Endodermal cell (in vitro differentiated cells): ENCODE results near the gene ALKBH4. TPM values are rescaled to one million over a fixed set of nuclear protein-coding genes. Genes with fewer than 3 reads are reported as not detected.
A peak's percentile ranks its signal among the peaks of the same experiment; 100 is the strongest.

Experiments used
- DNase-seq: peaks from one replicate; pipeline ENCODE4 v3.0.0-alpha.2; 2017
- H3K27ac ChIP-seq: 2 replicates; pipeline ENCODE4 v1.5.1; 2013; ENCODE audit warnings: mild to moderate bottlenecking, low read depth, low read length, moderate library complexity
- H3K27me3 ChIP-seq: 2 replicates; pipeline ENCODE4 v1.6.1; 2013; ENCODE audit warnings: mild to moderate bottlenecking, low read length, moderate library complexity; ENCODE audit not compliant: insufficient read depth, control insufficient read depth, poor library complexity, severe bottlenecking
- H3K36me3 ChIP-seq: 2 replicates; pipeline ENCODE4 v1.7.0; 2013; ENCODE audit warnings: mild to moderate bottlenecking, low read length, moderate library complexity; ENCODE audit not compliant: control insufficient read depth, insufficient read depth
- H3K4me1 ChIP-seq: one replicate; pipeline ENCODE4 v1.7.0; 2013; ENCODE audit warnings: low read length; ENCODE audit not compliant: control insufficient read depth, insufficient read depth
- H3K4me3 ChIP-seq: 2 replicates; pipeline ENCODE4 v1.5.1; 2013; ENCODE audit warnings: mild to moderate bottlenecking, low read length, moderate library complexity
- H3K9ac ChIP-seq: 2 replicates; pipeline ENCODE4 v1.6.1; 2013; ENCODE audit warnings: mild to moderate bottlenecking, low read length, moderate library complexity; ENCODE audit not compliant: poor library complexity, severe bottlenecking; ENCODE audit errors: extremely low read depth
- H3K9me3 ChIP-seq: 2 replicates; pipeline ENCODE4 v1.6.1; 2013; ENCODE audit warnings: mild to moderate bottlenecking, low read length, moderate library complexity; ENCODE audit not compliant: control insufficient read depth
- H3K27ac Mint-ChIP-seq: 2 replicates; pipeline ENCODE4 v1.8.0; 2020; ENCODE audit warnings: mixed read lengths
- H3K27me3 Mint-ChIP-seq: 2 replicates; pipeline ENCODE4 v1.8.0; 2021; ENCODE audit warnings: mild to moderate bottlenecking, mixed read lengths; ENCODE audit not compliant: insufficient read depth
- H3K36me3 Mint-ChIP-seq: 2 replicates; pipeline ENCODE4 v1.8.0; 2020; ENCODE audit warnings: low read depth, mixed read lengths
- H3K4me1 Mint-ChIP-seq: 2 replicates; pipeline ENCODE4 v1.8.0; 2020; ENCODE audit warnings: mixed read lengths
- H3K4me3 Mint-ChIP-seq: 2 replicates; pipeline ENCODE4 v1.8.0; 2020; ENCODE audit warnings: mild to moderate bottlenecking, moderate library complexity, mixed read lengths
- H3K9me3 Mint-ChIP-seq: 2 replicates; pipeline ENCODE4 v1.8.0; 2020; ENCODE audit warnings: mild to moderate bottlenecking, mixed read lengths
- CTCF ChIP-seq: fragments of 200-600 bp; sonication (generic); conservative IDR thresholded peaks from 2 replicates; pipeline ENCODE4 v1.5.0; 2021; ENCODE audit warnings: antibody characterized with exemption, mild to moderate bottlenecking
- WGBS, 2 experiments: methylation state at CpG; one replicate each; pipeline versions ENCODE4 v1.1.5 to v1.1.7; 2013; ENCODE audit warnings: missing lambda C conversion rate in 2 of 2, mixed read lengths in 1 of 2; ENCODE audit not compliant: insufficient coverage in 1 of 2, insufficient read length in 1 of 2; 5-methylcytosine and 5-hydroxymethylcytosine counted together
- total RNA-seq, 2 donors: library from RNA; stranded (reverse); fragmentation: NEBNext Ultra II Directional in 1 of 2; extraction: Animal tissue kit (Norgen Biotek cat#: 25700) in 1 of 2; gene quantifications; 2 replicates in 1 of 2; 3 replicates in 1 of 2; pipeline ENCODE4 v1.2.1, GENCODE V29; 2021

The ALKBH4 gene
- total RNA-seq, 2 donors from 2014 or later: 16.2 to 17.2 TPM

GRCh38 chr7:102467581-102468477 lies 3.2 kb upstream of the ALKBH4 start:
- Mint-ChIP-seq H3K27me3 (no peaks in the 10 kb centered on the region), H3K36me3 (peaks cover 19% of the 10 kb centered on the region), H3K4me3 (no peak overlapping the region), H3K9me3 (no peaks in the 10 kb centered on the region), H3K27ac (no peak overlapping the region), H3K4me1 (peaks cover 7% of the 10 kb centered on the region)
- peaks cover 12% of the 10 kb centered on the region for H3K36me3 ChIP-seq
- no peak for TF ChIP-seq CTCF
- no peak overlapping the region for H3K27ac ChIP-seq
- peak; percentile 40 for DNase-seq
- no peaks in the 10 kb centered on the region for H3K9me3 ChIP-seq
- 92 to 96% methylated on average over 12 to 24 of the region's 24 CpGs for WGBS, 2 experiments
- H3K27me3 ChIP-seq: no peaks in the 10 kb centered on the region
- H3K9ac ChIP-seq: no peak overlapping the region
- no peak overlapping the region for H3K4me3 ChIP-seq
- H3K4me1 ChIP-seq: no peaks in the 10 kb centered on the region

DNA sequence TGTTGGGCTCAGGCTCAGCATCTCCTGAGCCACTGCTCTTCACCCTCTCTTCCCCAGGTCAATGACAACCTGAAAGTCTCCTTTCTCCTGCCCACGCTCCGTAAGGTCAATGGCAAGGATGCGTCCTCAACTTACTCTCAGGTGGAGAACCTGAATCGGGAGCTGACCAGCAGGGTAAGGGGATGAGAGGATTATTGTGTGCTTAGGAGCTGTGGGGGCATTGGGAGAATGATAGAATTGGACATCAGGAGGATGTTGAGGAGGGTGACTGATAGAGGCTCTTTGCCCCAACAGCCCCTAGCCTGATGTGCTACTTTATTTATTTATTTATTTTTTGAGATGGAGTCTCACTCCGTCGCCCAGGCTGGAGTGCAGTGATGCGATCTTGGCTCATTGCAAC lies 1.4 kb upstream of the ALKBH4 start:
- H3K9ac ChIP-seq: no peak overlapping the region
- peak overlapping the region; percentile 98 for H3K4me3 ChIP-seq
- Mint-ChIP-seq H3K4me1 (peaks cover 7% of the 10 kb centered on the region), H3K36me3 (peaks cover 23% of the 10 kb centered on the region), H3K4me3 (peak overlapping the region; percentile 99), H3K9me3 (no peaks in the 10 kb centered on the region), H3K27ac (no peak overlapping the region), H3K27me3 (no peaks in the 10 kb centered on the region)
- 92 to 96% methylated on average over 4 to 7 of the region's 7 CpGs for WGBS, 2 experiments
- H3K9me3 ChIP-seq: no peaks in the 10 kb centered on the region
- H3K36me3 ChIP-seq: peaks cover 11% of the 10 kb centered on the region
- no peak for DNase-seq
- H3K4me1 ChIP-seq: no peaks in the 10 kb centered on the region
- no peak for TF ChIP-seq CTCF
- no peak overlapping the region for H3K27ac ChIP-seq
- H3K27me3 ChIP-seq: no peaks in the 10 kb centered on the region

DNA sequence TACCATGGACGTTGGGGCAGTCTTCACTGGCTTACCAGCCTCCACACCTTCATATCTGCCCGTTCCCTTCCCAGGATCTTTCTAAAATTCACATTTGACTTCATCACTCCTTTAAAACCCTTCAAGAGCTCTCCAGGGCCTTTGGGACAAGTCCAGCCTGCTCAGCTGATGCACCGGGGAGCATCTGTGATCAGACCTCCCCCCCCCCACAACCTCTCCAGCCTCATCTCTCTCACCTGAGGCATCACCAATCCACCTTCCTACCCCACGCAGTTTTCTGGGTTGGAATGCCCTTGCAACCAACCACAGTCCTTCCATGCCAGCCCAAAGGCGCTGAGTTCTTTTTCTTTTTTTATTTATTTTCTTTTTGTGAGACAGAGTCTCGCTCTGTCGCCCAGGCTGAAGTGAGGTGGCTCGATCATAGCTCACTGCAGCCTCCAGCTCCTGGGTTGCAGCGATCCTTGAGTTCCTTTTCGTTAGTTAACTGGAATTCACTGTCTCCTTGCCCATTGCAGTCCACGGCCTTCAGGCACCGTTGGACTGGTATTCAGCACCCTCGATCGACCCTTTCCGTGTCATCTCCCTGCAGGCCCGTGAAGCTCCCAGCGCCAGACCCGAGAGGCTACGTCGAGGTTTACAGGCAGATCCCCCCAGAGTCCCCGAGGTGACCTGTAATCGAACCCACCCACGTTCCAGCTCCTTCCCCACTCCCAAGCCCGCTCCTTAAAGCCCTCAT lies 654 bp downstream of the ALKBH4 start:
- peak overlapping the region; percentile 99 for H3K4me3 Mint-ChIP-seq
- H3K36me3 Mint-ChIP-seq: peaks cover 26% of the 10 kb centered on the region
- Histone ChIP-seq H3K27ac (no peak overlapping the region), H3K4me3 (peak overlapping the region; percentile 98), H3K36me3 (peaks cover 5% of the 10 kb centered on the region), H3K9ac (peak overlapping the region; percentile 93), H3K9me3 (no peaks in the 10 kb centered on the region), H3K4me1 (no peaks in the 10 kb centered on the region), H3K27me3 (no peaks in the 10 kb centered on the region)
- no peak for TF ChIP-seq CTCF
- peaks cover 7% of the 10 kb centered on the region for H3K4me1 Mint-ChIP-seq
- WGBS, 2 experiments: 24 to 26% methylated on average over 18 to 24 of the region's 24 CpGs
- peak overlapping the region; percentile 88 for H3K27ac Mint-ChIP-seq
- H3K9me3 Mint-ChIP-seq: no peaks in the 10 kb centered on the region
- no peaks in the 10 kb centered on the region for H3K27me3 Mint-ChIP-seq
- DNase-seq: no peak
